ENCODE measurements around the gene RIPOR3.

Gene RIPOR3

GRCh38 chr20:50585214-50585613 is 106.1 kb downstream of the RIPOR3 start:
- no peaks in the 10 kb centered on the region for H3K9me3 ChIP-seq (ENCODE audit: control insufficient read depth in 5 of 5, low read length in 5 of 5)

GRCh38 chr20:50584687-50585086 is 106.7 kb downstream of the RIPOR3 start:
- Histone ChIP-seq H3K4me1 (ENCODE audit: control insufficient read depth in 5 of 5, insufficient read depth in 5 of 5, low read length in 5 of 5) (no peaks in the 10 kb centered on the region), H3K9me3 (ENCODE audit: control insufficient read depth in 5 of 5, low read length in 5 of 5) (no peaks in the 10 kb centered on the region), H3K27ac (ENCODE audit: low read depth, low read length) (no peak overlapping the region), H3K4me3 (ENCODE audit: low read depth in 1 of 5, low read length in 5 of 5) (no peak overlapping the region), H3K36me3 (ENCODE audit: control insufficient read depth in 5 of 5, insufficient read depth in 5 of 5, low read length in 5 of 5) (peaks cover 3 to 84% (median 74%) of the 10 kb centered on the region in 5 donors), H3K9ac (ENCODE audit: low read length in 5 of 5) (no peak overlapping the region), H3K27me3 (ENCODE audit: control insufficient read depth in 5 of 5, insufficient read depth in 4 of 5, low read length in 5 of 5) (no peaks in the 10 kb centered on the region)

More at GRCh38 chr20:50585214-50585613, 106.1 kb downstream of the RIPOR3 start:
- no peaks in the 10 kb centered on the region for H3K27me3 ChIP-seq (ENCODE audit: control insufficient read depth in 5 of 5, insufficient read depth in 4 of 5, low read length in 5 of 5)
- no peak overlapping the region for H3K27ac ChIP-seq (ENCODE audit: low read depth, low read length)
- H3K36me3 ChIP-seq (ENCODE audit: control insufficient read depth in 5 of 5, insufficient read depth in 5 of 5, low read length in 5 of 5) = peaks cover 3 to 83% (median 72%) of the 10 kb centered on the region in 5 donors
- H3K4me1 ChIP-seq (ENCODE audit: control insufficient read depth in 5 of 5, insufficient read depth in 5 of 5, low read length in 5 of 5) = no peaks in the 10 kb centered on the region
- no peak overlapping the region for H3K9ac ChIP-seq (ENCODE audit: low read length in 5 of 5)
- no peak overlapping the region for H3K4me3 ChIP-seq (ENCODE audit: low read depth in 1 of 5, low read length in 5 of 5)

- H3K27me3 ChIP-seq (ENCODE audit: control insufficient read depth in 5 of 5, insufficient read depth in 4 of 5, low read length in 5 of 5) = no peaks in the 10 kb centered on the region
- no peaks in the 10 kb centered on the region for H3K9me3 ChIP-seq (ENCODE audit: control insufficient read depth in 5 of 5, low read length in 5 of 5)
- H3K4me3 ChIP-seq (ENCODE audit: low read depth in 1 of 5, low read length in 5 of 5) = no peak overlapping the region
- H3K4me1 ChIP-seq (ENCODE audit: control insufficient read depth in 5 of 5, insufficient read depth in 5 of 5, low read length in 5 of 5) = no peaks in the 10 kb centered on the region
- no peak overlapping the region for H3K9ac ChIP-seq (ENCODE audit: low read length in 5 of 5)
- H3K36me3 ChIP-seq (ENCODE audit: control insufficient read depth in 5 of 5, insufficient read depth in 5 of 5, low read length in 5 of 5) = peaks cover 3 to 91% (median 81%) of the 10 kb centered on the region in 5 donors
- H3K27ac ChIP-seq (ENCODE audit: low read depth, low read length) = no peak overlapping the region
These were observed 107.7 kb downstream of the RIPOR3 start for GRCh38 chr20:50583442-50584150.

- Histone ChIP-seq H3K4me1 (ENCODE audit: control insufficient read depth in 5 of 5, insufficient read depth in 5 of 5, low read length in 5 of 5) (no peaks in the 10 kb centered on the region), H3K4me3 (ENCODE audit: low read depth in 1 of 5, low read length in 5 of 5) (no peak overlapping the region), H3K36me3 (ENCODE audit: control insufficient read depth in 5 of 5, insufficient read depth in 5 of 5, low read length in 5 of 5) (peaks cover 3 to 96% (median 90%) of the 10 kb centered on the region in 5 donors), H3K9me3 (ENCODE audit: control insufficient read depth in 5 of 5, low read length in 5 of 5) (no peaks in the 10 kb centered on the region), H3K27ac (ENCODE audit: low read depth, low read length) (no peak overlapping the region), H3K9ac (ENCODE audit: low read length in 5 of 5) (no peak overlapping the region), H3K27me3 (ENCODE audit: control insufficient read depth in 5 of 5, insufficient read depth in 4 of 5, low read length in 5 of 5) (no peaks in the 10 kb centered on the region)
These were observed 108.6 kb downstream of the RIPOR3 start for GRCh38 chr20:50582591-50583234.

GRCh38 chr20:50582092-50582491 is 109.2 kb downstream of the RIPOR3 start:
- no peak overlapping the region for H3K4me3 ChIP-seq (ENCODE audit: low read depth in 1 of 5, low read length in 5 of 5)
- H3K9me3 ChIP-seq (ENCODE audit: control insufficient read depth in 5 of 5, low read length in 5 of 5) = no peaks in the 10 kb centered on the region
- H3K27ac ChIP-seq (ENCODE audit: low read depth, low read length) = no peak overlapping the region
- no peaks in the 10 kb centered on the region for H3K4me1 ChIP-seq (ENCODE audit: control insufficient read depth in 5 of 5, insufficient read depth in 5 of 5, low read length in 5 of 5)
- no peaks in the 10 kb centered on the region for H3K27me3 ChIP-seq (ENCODE audit: control insufficient read depth in 5 of 5, insufficient read depth in 4 of 5, low read length in 5 of 5)
- no peak overlapping the region for H3K9ac ChIP-seq (ENCODE audit: low read length in 5 of 5)
- H3K36me3 ChIP-seq (ENCODE audit: control insufficient read depth in 5 of 5, insufficient read depth in 5 of 5, low read length in 5 of 5) = peaks cover 3 to 96% (median 92%) of the 10 kb centered on the region in 5 donors

GRCh38 chr20:50580842-50581544 is 110.3 kb downstream of the RIPOR3 start:
- no peaks in the 10 kb centered on the region for H3K4me1 ChIP-seq (ENCODE audit: control insufficient read depth in 5 of 5, insufficient read depth in 5 of 5, low read length in 5 of 5)

GRCh38 chr20:50580016-50580747 is 111.2 kb downstream of the RIPOR3 start:
- no peaks in the 10 kb centered on the region for H3K4me1 ChIP-seq (ENCODE audit: control insufficient read depth in 5 of 5, insufficient read depth in 5 of 5, low read length in 5 of 5)
- peaks cover 3 to 85% (median 81%) of the 10 kb centered on the region in 5 donors for H3K36me3 ChIP-seq (ENCODE audit: control insufficient read depth in 5 of 5, insufficient read depth in 5 of 5, low read length in 5 of 5)
- H3K9ac ChIP-seq (ENCODE audit: low read length in 5 of 5) = no peak overlapping the region
- no peaks in the 10 kb centered on the region for H3K27me3 ChIP-seq (ENCODE audit: control insufficient read depth in 5 of 5, insufficient read depth in 4 of 5, low read length in 5 of 5)
- H3K27ac ChIP-seq (ENCODE audit: low read depth, low read length) = no peak overlapping the region
- H3K4me3 ChIP-seq (ENCODE audit: low read depth in 1 of 5, low read length in 5 of 5) = no peak overlapping the region
- H3K9me3 ChIP-seq (ENCODE audit: control insufficient read depth in 5 of 5, low read length in 5 of 5) = no peaks in the 10 kb centered on the region

More at GRCh38 chr20:50580842-50581544, 110.3 kb downstream of the RIPOR3 start:
- H3K9me3 ChIP-seq (ENCODE audit: control insufficient read depth in 5 of 5, low read length in 5 of 5) = no peaks in the 10 kb centered on the region
- H3K4me3 ChIP-seq (ENCODE audit: low read depth in 1 of 5, low read length in 5 of 5) = no peak overlapping the region
- H3K27ac ChIP-seq (ENCODE audit: low read depth, low read length) = no peak overlapping the region
- peaks cover 3 to 88% (median 85%) of the 10 kb centered on the region in 5 donors for H3K36me3 ChIP-seq (ENCODE audit: control insufficient read depth in 5 of 5, insufficient read depth in 5 of 5, low read length in 5 of 5)
- H3K9ac ChIP-seq (ENCODE audit: low read length in 5 of 5) = no peak overlapping the region
- H3K27me3 ChIP-seq (ENCODE audit: control insufficient read depth in 5 of 5, insufficient read depth in 4 of 5, low read length in 5 of 5) = no peaks in the 10 kb centered on the region

GRCh38 chr20:50579511-50579910 is 111.8 kb downstream of the RIPOR3 start:
- Histone ChIP-seq H3K4me1 (ENCODE audit: control insufficient read depth in 5 of 5, insufficient read depth in 5 of 5, low read length in 5 of 5) (no peaks in the 10 kb centered on the region), H3K36me3 (ENCODE audit: control insufficient read depth in 5 of 5, insufficient read depth in 5 of 5, low read length in 5 of 5) (peaks cover 3 to 87% (median 83%) of the 10 kb centered on the region in 5 donors), H3K9ac (ENCODE audit: low read length in 5 of 5) (no peak overlapping the region), H3K27ac (ENCODE audit: low read depth, low read length) (no peak overlapping the region), H3K9me3 (ENCODE audit: control insufficient read depth in 5 of 5, low read length in 5 of 5) (no peaks in the 10 kb centered on the region), H3K4me3 (ENCODE audit: low read depth in 1 of 5, low read length in 5 of 5) (no peak overlapping the region), H3K27me3 (ENCODE audit: control insufficient read depth in 5 of 5, insufficient read depth in 4 of 5, low read length in 5 of 5) (no peaks in the 10 kb centered on the region)

GRCh38 chr20:50578778-50579165 is 112.6 kb downstream of the RIPOR3 start:
- Histone ChIP-seq H3K4me1 (ENCODE audit: control insufficient read depth in 5 of 5, insufficient read depth in 5 of 5, low read length in 5 of 5) (peaks cover 0 to 3% (median 0%) of the 10 kb centered on the region in 5 donors), H3K9me3 (ENCODE audit: control insufficient read depth in 5 of 5, low read length in 5 of 5) (no peaks in the 10 kb centered on the region), H3K4me3 (ENCODE audit: low read depth in 1 of 5, low read length in 5 of 5) (no peak overlapping the region), H3K27me3 (ENCODE audit: control insufficient read depth in 5 of 5, insufficient read depth in 4 of 5, low read length in 5 of 5) (no peaks in the 10 kb centered on the region), H3K36me3 (ENCODE audit: control insufficient read depth in 5 of 5, insufficient read depth in 5 of 5, low read length in 5 of 5) (peaks cover 3 to 88% (median 84%) of the 10 kb centered on the region in 5 donors), H3K9ac (ENCODE audit: low read length in 5 of 5) (no peak overlapping the region), H3K27ac (ENCODE audit: low read depth, low read length) (no peak overlapping the region)
